Thyroid gland (tissue), 4 donors: Measurements from ENCODE around the gene COL8A1. TPM values are rescaled to one million over a fixed set of nuclear protein-coding genes. Genes with fewer than 3 reads are reported as not detected.

ENCODE experiments used
- DNase-seq, 2 donors: peaks; one replicate each; pipeline ENCODE4 v3.0.0-alpha.2; 2019
- H3K27ac ChIP-seq, 3 donors: fragments of 200-600 bp; sonication (generic); 1 replicate in 2 of 3; 2 replicates in 1 of 3; pipeline ENCODE4 v1.5.1; 2016 to 2019; ENCODE audit warnings: mild to moderate bottlenecking in 1 of 3, moderate library complexity in 1 of 3
- H3K27me3 ChIP-seq: fragments of 200-600 bp; sonication (generic); one replicate; pipeline ENCODE4 v1.5.1; 2019
- H3K36me3 ChIP-seq, 2 donors: fragments of 200-600 bp; sonication (generic); one replicate each; pipeline ENCODE4 v1.5.1; 2016 to 2019
- H3K4me1 ChIP-seq, 2 donors: fragments of 200-600 bp; sonication (generic); one replicate each; pipeline ENCODE4 v1.5.1; 2017 to 2019
- H3K4me3 ChIP-seq, 3 donors: fragments of 200-600 bp; sonication (generic); replicated peaks in 1 of 3; 1 replicate in 2 of 3; 2 replicates in 1 of 3; pipeline ENCODE4 v1.5.1; 2016; ENCODE audit warnings: mild to moderate bottlenecking in 1 of 3
- H3K9me3 ChIP-seq: fragments of 200-600 bp; sonication (generic); one replicate; pipeline ENCODE4 v1.5.1; 2017
- CTCF ChIP-seq, 6 experiments: fragments of 200-600 bp in 3 of 6; fragments of 450-650 bp in 3 of 6; sonication (generic) in 3 of 6; IDR thresholded peaks; one replicate each; pipeline ENCODE4 v1.5.1; 2016 to 2019; ENCODE audit warnings: antibody characterized with exemption in 6 of 6, mild to moderate bottlenecking in 2 of 6, inconsistent platforms in 1 of 6, moderate library complexity in 1 of 6
- POLR2A ChIP-seq, 2 donors: fragments of 450-650 bp; IDR thresholded peaks; one replicate each; pipeline ENCODE4 v1.6.1; 2017; ENCODE audit warnings: antibody characterized with exemption in 2 of 2, mild to moderate bottlenecking in 2 of 2, moderate library complexity in 1 of 2
- WGBS, 2 donors: methylation state at CpG; one replicate each; pipeline ENCODE4 v1.1.5; 2017; 5-methylcytosine and 5-hydroxymethylcytosine counted together
- intact Hi-C: fragments of 100-400 bp; cut with DNase I; formaldehyde crosslinking; loops from one replicate; pipeline ENCODE4 v1.15.1; 2023
- total RNA-seq, 4 donors: library from RNA; depleted of rRNA; stranded (reverse); fragments of >200 nt; gene quantifications; one replicate each; pipeline ENCODE4 v1.2.3, GENCODE V29; 2016

COL8A1 gene
- total RNA-seq, 4 donors from 2014 or later, result 65.6 to 156 (median 95.6) TPM

GRCh38 chr3:99702953-99703943 lies 64.9 kb downstream of the COL8A1 start:
- 84 to 88% methylated on average over 7 of the region's 7 CpGs for WGBS, 2 donors
- Histone ChIP-seq H3K27me3 (no peaks in the 10 kb centered on the region), H3K9me3 (no peaks in the 10 kb centered on the region), H3K4me1 (no peaks in the 10 kb centered on the region), H3K27ac (no peak overlapping the region), H3K36me3 (no peaks in the 10 kb centered on the region), H3K4me3 (no peak overlapping the region)
- TF ChIP-seq CTCF (IDR thresholded peaks at IDR 0.05), result no peak
- TF ChIP-seq POLR2A (IDR thresholded peaks at IDR 0.05), result no peak
- intact Hi-C loops, result no loop called here
- DNase-seq, result no peak

- DNase-seq, result no peak
- no peaks in the 10 kb centered on the region for H3K36me3 ChIP-seq
- H3K27me3 ChIP-seq, result no peaks in the 10 kb centered on the region
- no peak for TF ChIP-seq POLR2A (IDR thresholded peaks at IDR 0.05)
- TF ChIP-seq CTCF (IDR thresholded peaks at IDR 0.05), result no peak
- H3K9me3 ChIP-seq, result no peaks in the 10 kb centered on the region
- intact Hi-C loops, result no loop called here
- H3K27ac ChIP-seq, result no peak overlapping the region
- H3K4me3 ChIP-seq, result no peak overlapping the region
- 71 to 80% methylated on average over 2 of the region's 2 CpGs for WGBS, 2 donors
- no peaks in the 10 kb centered on the region for H3K4me1 ChIP-seq
These were observed 66.0 kb downstream of the COL8A1 start for GRCh38 chr3:99704417-99704816.

- no peaks in the 10 kb centered on the region for H3K36me3 ChIP-seq
- no peak overlapping the region for H3K27ac ChIP-seq
- H3K4me3 ChIP-seq, result no peak overlapping the region
- no peaks in the 10 kb centered on the region for H3K4me1 ChIP-seq
- no peaks in the 10 kb centered on the region for H3K27me3 ChIP-seq
- TF ChIP-seq CTCF (IDR thresholded peaks at IDR 0.05) (no peak), POLR2A (IDR thresholded peaks at IDR 0.05) (no peak)
- WGBS, 2 donors, result 80 to 85% methylated on average over 1 of the region's 1 CpG
- intact Hi-C loops, result no loop called here
- no peaks in the 10 kb centered on the region for H3K9me3 ChIP-seq
- no peak for DNase-seq
These were observed 68.0 kb downstream of the COL8A1 start for GRCh38 chr3:99706410-99706809.

GRCh38 chr3:99708207-99708745 lies 69.9 kb downstream of the COL8A1 start:
- H3K27ac ChIP-seq, result no peak overlapping the region

More at GRCh38 chr3:99708207-99708745, 69.9 kb downstream of the COL8A1 start:
- no peaks in the 10 kb centered on the region for H3K36me3 ChIP-seq
- H3K27me3 ChIP-seq, result no peaks in the 10 kb centered on the region
- no peak overlapping the region for H3K4me3 ChIP-seq
- 78 to 83% methylated on average over 4 of the region's 4 CpGs for WGBS, 2 donors
- H3K9me3 ChIP-seq, result no peaks in the 10 kb centered on the region
- no peaks in the 10 kb centered on the region for H3K4me1 ChIP-seq
- intact Hi-C loops, result no loop called here
- TF ChIP-seq POLR2A (IDR thresholded peaks at IDR 0.05), result no peak
- no peak for TF ChIP-seq CTCF (IDR thresholded peaks at IDR 0.05)
- DNase-seq, result no peak
